ENCODE results near the gene SARM1. TPM values are rescaled to one million over a fixed set of nuclear protein-coding genes. Genes with fewer than 3 reads are reported as not detected.

The SARM1 gene
- total and polyA plus RNA-seq, 9 of the 15 experiments (the other 6 are each of a cell fraction or from before 2014, with no cell fraction given) = 0.04 to 0.55 (median 0.11) TPM; not detected in 2

GRCh38 chr17:28398280-28398981, 26.9 kb downstream of the SARM1 start:
- Histone ChIP-seq H3K9ac (ENCODE audit: insufficient read depth in 1 of 2, low read depth in 2 of 2, low read length in 2 of 2) (peak overlapping the region in 1 of 2 experiments; percentile 42; a peak in 2 of 4 replicates), H4K20me1 (replicated peaks; ENCODE audit: control insufficient read depth, insufficient read depth, low read length) (0 out of 2 replicates have a peak, but pooled peaks cover 8% of the 10 kb centered on the region), H3K4me1 (replicated peaks in 1 of 2; ENCODE audit: control insufficient read depth in 2 of 2, insufficient read depth in 2 of 2, low read length in 2 of 2) (peaks cover 0 to 3% of the 10 kb centered on the region in 2 experiments; a peak in 4 of 5 replicates), H3K4me3 (no peak overlapping the region), H3K27me3 (ENCODE audit: control insufficient read depth in 2 of 2, insufficient read depth in 2 of 2, low read length in 2 of 2) (no peaks in the 10 kb centered on the region), H2AFZ (ENCODE audit: low read depth, low read length) (no peak overlapping the region), H3K36me3 (ENCODE audit: control insufficient read depth, insufficient read depth, low read length) (peaks cover 14% of the 10 kb centered on the region; the same call in 1 of the 3 replicates), H3K79me2 (ENCODE audit: control insufficient read depth, insufficient read depth, low read length) (no peaks in the 10 kb centered on the region), H3K27ac (ENCODE audit: extremely low read depth, low read depth, low read length) (no peak overlapping the region), H3K9me3 (replicated peaks; ENCODE audit: control insufficient read depth, insufficient read depth, low read depth, low read length) (no peaks in the 10 kb centered on the region), H3K4me2 (ENCODE audit: insufficient read depth, low read length) (no peak overlapping the region), H3K9me1 (ENCODE audit: control insufficient read depth, insufficient read depth, low read length) (peaks cover 3% of the 10 kb centered on the region)
- ATAC-seq (peak; percentile 42), DNase-seq (ENCODE audit: extremely low read depth in 1 of 4, low spot score in 3 of 4) (peak in 1 of 4 experiments; percentile 20), FAIRE-seq (no peak)
- BruUV-seq (replicated peaks) = no TSS peak
- no peak for TF ChIP-seq ATF7 (IDR thresholded peaks at IDR 0.05)
- peak; percentile 63; the same call in 1 of the 2 replicates for TF ChIP-seq SPI1 (IDR thresholded peaks at IDR 0.05; ENCODE audit: borderline replicate concordance, low read depth, low read length)
- 0 out of 2 replicates have a peak, but pooled peaks have one; percentile 25 for TF ChIP-seq ESRRA (IDR thresholded peaks at IDR 0.05; ENCODE audit: borderline replicate concordance, low read depth)
- TF ChIP-seq COPS2 (conservative IDR thresholded peaks at IDR 0.05) = no peak
- TF ChIP-seq KDM4B (IDR thresholded peaks at IDR 0.05; ENCODE audit: borderline replicate concordance in 2 of 2, low read depth in 1 of 2) = no peak
- WGBS (ENCODE audit: insufficient coverage, low coverage, missing lambda C conversion rate) = 45% methylated on average over 6 of the region's 6 CpGs
- ChIA-PET CTCF (ENCODE audit: low intra/inter-chr PET ratio) (no interaction called here), POLR2A (interaction anchor here (1.0 to 1.5 kb wide), 3 partner anchors 11 to 153 kb away, joined by 3 to 4 read pairs (median 3); partner anchors contain the start of gene VTN)
- intact Hi-C loops (cut with micrococcal nuclease) (no loop called here), in situ Hi-C loops (cut with MboI) (no loop called here)

Measured in K562 (cell line).